ENCODE data around the gene TET3.

Gene TET3

DNA sequence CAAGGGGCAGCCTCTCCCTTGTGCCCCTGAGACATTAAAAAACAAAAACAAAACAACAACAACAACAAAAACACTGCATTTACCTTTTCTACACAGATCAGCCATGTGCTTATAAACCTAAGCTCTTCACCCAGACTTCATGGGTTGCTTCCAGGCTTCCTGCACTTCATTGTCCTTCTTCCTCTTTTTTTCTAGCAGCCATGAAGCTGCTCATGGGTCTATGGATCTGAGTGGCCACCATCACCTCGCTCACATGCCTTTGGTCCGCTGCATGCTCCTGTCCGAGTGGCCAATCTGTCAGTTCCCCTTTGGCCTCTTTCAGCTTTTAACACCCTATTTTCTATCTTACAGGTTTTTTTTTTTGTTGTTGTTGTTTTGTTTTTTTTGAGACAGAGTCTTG, 9.0 kb upstream of the TET3 start:
- Histone ChIP-seq H3K4me2 (ENCODE audit: low read length) (no peak overlapping the region), H3K27me3 (ENCODE audit: low read depth, low read length) (no peaks in the 10 kb centered on the region), H3K79me2 (ENCODE audit: low read length) (no peaks in the 10 kb centered on the region), H3K4me3 (ENCODE audit: low read length) (no peak overlapping the region), H3K4me1 (ENCODE audit: low read length) (peaks cover 44% of the 10 kb centered on the region), H3K9me3 (ENCODE audit: insufficient read depth, low read length) (no peaks in the 10 kb centered on the region), H4K20me1 (ENCODE audit: insufficient read depth, low read length) (no peaks in the 10 kb centered on the region), H3K36me3 (replicated peaks; ENCODE audit: low read depth, low read length) (no peaks in the 10 kb centered on the region), H2AFZ (ENCODE audit: low read depth, low read length) (no peak overlapping the region), H3K9ac (ENCODE audit: low read length) (no peak overlapping the region), H3K27ac (ENCODE audit: low read length) (no peak overlapping the region)
- TF ChIP-seq CTCF (IDR thresholded peaks at IDR 0.05; ENCODE audit: low read depth, low read length) (no peak), EZH2phosphoT487 (IDR thresholded peaks at IDR 0.05; ENCODE audit: low read depth) (no peak)

GRCh38 chr2:73976803-73977202, 7.9 kb upstream of the TET3 start:
- no peaks in the 10 kb centered on the region for H4K20me1 ChIP-seq (ENCODE audit: insufficient read depth, low read length)
- TF ChIP-seq EZH2phosphoT487 (IDR thresholded peaks at IDR 0.05; ENCODE audit: low read depth) (no peak), CTCF (IDR thresholded peaks at IDR 0.05; ENCODE audit: low read depth, low read length) (no peak)
- H2AFZ ChIP-seq (ENCODE audit: low read depth, low read length) = no peak overlapping the region
- H3K4me2 ChIP-seq (ENCODE audit: low read length) = no peak overlapping the region
- H3K9ac ChIP-seq (ENCODE audit: low read length) = no peak overlapping the region
- H3K27ac ChIP-seq (ENCODE audit: low read length) = no peak overlapping the region
- H3K4me1 ChIP-seq (ENCODE audit: low read length) = peaks cover 43% of the 10 kb centered on the region
- no peaks in the 10 kb centered on the region for H3K9me3 ChIP-seq (ENCODE audit: insufficient read depth, low read length)
- H3K36me3 ChIP-seq (replicated peaks; ENCODE audit: low read depth, low read length) = no peaks in the 10 kb centered on the region
- H3K4me3 ChIP-seq (ENCODE audit: low read length) = no peak overlapping the region
- H3K79me2 ChIP-seq (ENCODE audit: low read length) = no peaks in the 10 kb centered on the region
- H3K27me3 ChIP-seq (ENCODE audit: low read depth, low read length) = no peaks in the 10 kb centered on the region

GRCh38 chr2:73977466-73977865, 7.2 kb upstream of the TET3 start:
- TF ChIP-seq EZH2phosphoT487 (IDR thresholded peaks at IDR 0.05; ENCODE audit: low read depth) = no peak
- TF ChIP-seq CTCF (IDR thresholded peaks at IDR 0.05; ENCODE audit: low read depth, low read length) = no peak
- Histone ChIP-seq H3K27ac (ENCODE audit: low read length) (no peak overlapping the region), H3K36me3 (replicated peaks; ENCODE audit: low read depth, low read length) (no peaks in the 10 kb centered on the region), H2AFZ (ENCODE audit: low read depth, low read length) (no peak overlapping the region), H3K27me3 (ENCODE audit: low read depth, low read length) (no peaks in the 10 kb centered on the region), H3K4me3 (ENCODE audit: low read length) (no peak overlapping the region), H3K9ac (ENCODE audit: low read length) (no peak overlapping the region), H3K4me1 (ENCODE audit: low read length) (peaks cover 41% of the 10 kb centered on the region), H3K9me3 (ENCODE audit: insufficient read depth, low read length) (no peaks in the 10 kb centered on the region), H4K20me1 (ENCODE audit: insufficient read depth, low read length) (no peaks in the 10 kb centered on the region), H3K79me2 (ENCODE audit: low read length) (no peaks in the 10 kb centered on the region), H3K4me2 (ENCODE audit: low read length) (no peak overlapping the region)

DNA sequence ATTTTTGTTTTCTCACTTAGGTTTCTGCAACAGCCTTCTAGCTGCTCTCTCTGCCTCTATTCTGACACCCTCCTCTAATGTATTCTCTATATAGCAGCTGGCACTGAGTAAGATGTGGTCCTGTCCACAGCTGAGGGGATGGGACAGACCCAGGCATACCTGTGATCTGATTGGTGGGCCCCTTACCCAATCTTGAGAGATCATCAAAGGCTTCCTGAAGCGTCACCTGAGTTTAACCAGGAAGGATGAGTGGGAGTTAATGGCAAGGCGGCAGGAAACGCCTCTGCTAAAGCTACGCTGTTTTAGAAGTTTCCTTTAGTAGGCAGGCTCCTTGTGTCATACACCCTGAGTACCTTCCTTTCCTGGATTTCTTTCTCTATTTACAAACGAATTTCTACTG, 5.7 kb upstream of the TET3 start:
- peaks cover 10% of the 10 kb centered on the region for H3K79me2 ChIP-seq (ENCODE audit: low read length)
- no peak overlapping the region for H3K4me3 ChIP-seq (ENCODE audit: low read length)
- no peak overlapping the region for H3K27ac ChIP-seq (ENCODE audit: low read length)
- TF ChIP-seq CTCF (IDR thresholded peaks at IDR 0.05; ENCODE audit: low read depth, low read length) (no peak), EZH2phosphoT487 (IDR thresholded peaks at IDR 0.05; ENCODE audit: low read depth) (no peak)
- H3K4me2 ChIP-seq (ENCODE audit: low read length) = no peak overlapping the region
- H3K4me1 ChIP-seq (ENCODE audit: low read length) = peaks cover 42% of the 10 kb centered on the region
- H4K20me1 ChIP-seq (ENCODE audit: insufficient read depth, low read length) = no peaks in the 10 kb centered on the region
- no peaks in the 10 kb centered on the region for H3K36me3 ChIP-seq (replicated peaks; ENCODE audit: low read depth, low read length)
- no peak overlapping the region for H3K9ac ChIP-seq (ENCODE audit: low read length)
- H2AFZ ChIP-seq (ENCODE audit: low read depth, low read length) = no peak overlapping the region
- H3K9me3 ChIP-seq (ENCODE audit: insufficient read depth, low read length) = no peaks in the 10 kb centered on the region
- H3K27me3 ChIP-seq (ENCODE audit: low read depth, low read length) = no peaks in the 10 kb centered on the region

Measured in OCI-LY3 (cell line).